ENCODE measurements around the gene NR1H2.
A peak's percentile ranks its signal among the peaks of the same experiment; 100 is the strongest.
"Not testable (repeated sequence)": the region's sequence is repeated elsewhere in the genome, so short reads cannot be mapped to it uniquely, and the experiment has no call there.

NR1H2 gene

DNA sequence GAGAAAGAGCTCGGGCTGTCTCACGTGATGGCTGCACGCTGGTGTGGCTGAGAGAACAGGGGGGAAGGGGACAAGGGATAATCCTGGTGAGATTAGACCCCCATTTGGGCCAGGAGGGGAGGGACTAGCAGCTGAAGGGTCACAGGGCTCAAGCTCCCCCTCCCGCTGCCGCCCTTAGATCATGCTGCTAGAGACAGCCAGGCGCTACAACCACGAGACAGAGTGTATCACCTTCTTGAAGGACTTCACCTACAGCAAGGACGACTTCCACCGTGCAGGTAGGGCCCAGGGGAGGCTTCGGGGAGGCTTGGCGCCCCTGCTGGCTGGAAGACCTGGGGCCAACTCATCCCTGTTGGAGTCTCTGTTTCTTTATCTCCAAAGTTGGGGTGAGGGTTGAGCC lies 3.3 kb downstream of the NR1H2 start:
- DNase-seq = no peak

DNA sequence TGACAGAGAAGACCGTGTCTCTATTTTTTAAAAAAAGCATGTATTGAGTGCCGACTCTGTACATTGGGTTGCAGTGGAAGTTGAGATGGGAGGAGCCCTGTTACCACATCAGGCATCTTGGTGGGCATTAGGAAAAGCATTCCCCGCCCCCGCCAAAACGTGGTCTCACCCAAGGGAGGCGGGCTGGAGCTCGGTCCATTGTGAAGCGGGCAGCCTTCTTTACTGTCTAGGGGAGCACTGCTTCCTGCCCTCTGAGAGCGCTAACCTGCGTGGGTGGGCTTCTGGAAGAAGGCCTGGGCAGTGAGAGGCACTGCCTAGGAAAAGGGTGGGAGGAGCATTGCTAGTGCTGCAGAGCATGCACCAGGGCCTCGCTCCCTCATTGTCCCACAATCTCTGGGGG lies 3.9 kb downstream of the NR1H2 start:
- DNase-seq = no peak

- no peak for DNase-seq
These were observed 4.5 kb downstream of the NR1H2 start for GRCh38 chr19:50380751-50381151.

GRCh38 chr19:50381881-50382729 lies 5.8 kb downstream of the NR1H2 start:
- no peak for DNase-seq

- no peak for DNase-seq
These were observed 7.0 kb downstream of the NR1H2 start for GRCh38 chr19:50383001-50383851.

DNA sequence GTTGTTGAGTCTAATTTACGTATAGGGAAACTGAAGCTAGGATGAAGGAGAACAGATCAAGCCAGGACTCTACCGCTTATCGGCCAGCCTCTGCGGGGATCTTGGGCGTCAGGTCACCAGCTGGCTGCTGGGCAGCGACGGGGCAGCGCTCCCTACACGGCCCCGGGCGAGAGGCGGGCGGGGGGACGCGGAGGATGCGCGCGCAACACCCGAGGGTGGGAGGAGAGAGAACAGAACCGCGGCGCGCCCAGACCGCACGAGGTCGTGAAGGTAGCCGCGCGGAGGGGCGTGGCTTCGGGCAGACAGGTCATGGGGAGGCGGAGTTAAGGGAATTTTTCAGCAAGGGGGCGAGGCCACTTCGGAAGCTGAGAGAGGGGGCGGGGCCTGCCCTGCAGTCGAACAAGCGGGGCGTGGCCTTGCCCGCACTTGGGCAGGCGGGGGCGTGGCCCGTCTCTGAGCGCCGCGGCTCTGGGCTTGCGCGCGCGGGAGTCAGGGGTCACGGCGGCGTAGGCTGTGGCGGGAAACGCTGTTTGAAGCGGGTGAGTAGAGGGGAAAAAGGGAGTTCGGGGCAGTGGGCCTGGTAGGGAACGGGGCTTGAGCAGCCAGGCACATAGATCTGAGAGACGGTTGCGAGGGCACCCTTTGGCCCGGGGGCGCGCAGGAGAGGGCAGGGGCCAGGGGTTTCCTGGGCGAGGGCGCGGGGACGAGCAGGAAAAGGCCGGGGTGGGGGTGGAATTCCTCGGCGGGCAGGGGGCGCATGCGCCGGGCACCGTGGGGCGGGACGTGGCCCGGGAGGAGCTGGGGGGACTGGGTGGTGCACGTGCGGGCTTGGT lies 7.8 kb downstream of the NR1H2 start, which contains the start of gene POLD1:
Gene POLD1, plus strand, starts transcription at position 496 of the 833 bp plus-strand sequence. CDS start 14,505 bp downstream, outside the sequence.
- DNase-seq = peak; percentile 82 to 95

DNA sequence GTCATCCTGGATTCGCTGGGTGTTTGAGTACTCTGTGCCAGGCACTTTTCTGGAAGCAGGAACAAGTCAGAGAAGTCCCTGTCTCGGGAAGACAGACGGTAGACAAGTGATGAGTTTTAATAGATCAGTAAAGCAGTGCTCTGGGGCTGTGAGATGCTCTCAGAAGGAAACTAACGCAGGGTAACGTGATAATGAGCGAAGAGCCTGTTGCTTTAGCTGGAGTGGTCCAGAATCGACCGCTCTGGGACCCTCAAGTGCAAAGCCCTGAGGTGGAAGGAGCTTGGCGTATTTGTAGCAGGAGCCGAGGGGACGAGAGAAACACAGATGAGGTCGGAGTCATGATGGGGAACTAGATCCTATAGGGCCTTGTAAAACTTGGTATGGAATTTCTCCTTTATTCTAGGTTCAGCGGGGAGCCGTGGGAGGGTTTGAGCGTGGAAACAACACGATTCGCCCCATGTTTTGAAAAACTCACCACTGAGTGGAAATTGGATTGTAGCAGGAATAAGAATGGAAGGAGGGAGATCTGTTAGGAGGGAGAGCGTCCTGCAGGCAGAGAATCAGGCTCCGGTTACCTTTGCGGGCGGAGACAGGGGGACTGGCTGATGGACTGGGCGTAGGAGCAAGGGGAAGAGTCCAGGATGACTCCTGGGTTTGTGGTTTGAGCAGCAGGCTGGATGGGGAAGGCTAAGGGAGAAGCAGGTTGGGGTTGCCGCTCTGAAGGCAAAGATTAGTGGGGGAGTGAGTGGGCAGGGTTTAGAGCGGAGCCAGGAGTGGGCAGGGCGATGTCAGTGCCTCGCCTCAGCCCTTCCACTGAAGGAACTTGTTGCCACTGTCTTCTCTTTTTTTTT lies 8.7 kb downstream of the NR1H2 start:
- DNase-seq = no peak

DNA sequence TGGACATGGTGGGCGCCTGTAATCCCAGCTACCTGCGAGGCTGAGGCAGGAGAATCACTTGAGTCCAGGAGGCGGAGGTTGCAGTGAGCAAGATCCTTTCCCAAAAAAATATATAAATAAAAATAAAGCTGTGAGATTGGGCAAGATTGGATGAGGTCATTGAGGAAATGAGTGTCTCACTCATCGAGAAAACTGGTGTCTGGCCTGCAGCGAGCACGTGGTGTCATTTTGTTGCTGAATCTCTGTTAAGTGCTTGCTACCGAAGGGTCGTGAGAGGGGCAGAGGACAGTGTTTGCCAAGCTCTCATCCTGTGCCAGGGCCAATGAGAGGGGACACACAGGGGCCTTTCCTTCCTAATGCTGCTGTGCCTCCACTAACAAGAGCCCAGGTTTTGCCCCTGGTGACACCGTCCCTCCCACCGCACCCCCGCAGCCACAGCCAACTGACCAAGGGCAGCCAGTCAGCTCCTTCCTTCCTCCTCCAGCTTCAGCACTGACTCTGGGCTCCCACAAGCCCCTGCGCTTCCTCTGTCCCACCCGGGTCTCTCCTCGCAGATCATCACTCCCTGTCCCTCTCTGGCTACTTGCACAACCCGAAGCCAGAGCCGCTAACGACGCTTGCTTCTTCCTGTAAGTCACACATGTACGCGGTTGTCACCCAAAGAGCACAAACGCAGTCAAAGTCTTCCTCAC lies 11.1 kb downstream of the NR1H2 start:
- DNase-seq = peak in 1 of 2 donors; percentile 31

DNA sequence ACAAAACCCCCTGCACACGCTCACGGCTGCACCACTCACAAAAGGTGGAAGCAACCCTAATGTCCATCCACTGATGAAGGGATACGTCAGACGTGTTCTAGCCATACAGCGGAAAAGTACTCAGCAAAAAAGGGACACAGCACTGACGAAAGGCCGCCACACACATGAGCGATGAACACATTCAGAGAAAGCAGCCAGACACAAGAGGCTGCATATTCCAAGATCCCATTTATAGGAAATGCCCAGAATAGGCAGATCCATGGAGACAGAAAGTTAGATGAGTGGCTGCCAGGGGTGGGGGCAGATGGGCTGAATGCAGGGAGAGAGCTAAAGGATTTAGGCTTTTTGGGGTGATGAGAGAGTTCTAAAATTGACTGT lies 11.6 kb downstream of the NR1H2 start:
- DNase-seq = no peak

- not testable (repeated sequence) for DNase-seq
These were observed 14.0 kb downstream of the NR1H2 start for GRCh38 chr19:50390295-50390694.

DNA sequence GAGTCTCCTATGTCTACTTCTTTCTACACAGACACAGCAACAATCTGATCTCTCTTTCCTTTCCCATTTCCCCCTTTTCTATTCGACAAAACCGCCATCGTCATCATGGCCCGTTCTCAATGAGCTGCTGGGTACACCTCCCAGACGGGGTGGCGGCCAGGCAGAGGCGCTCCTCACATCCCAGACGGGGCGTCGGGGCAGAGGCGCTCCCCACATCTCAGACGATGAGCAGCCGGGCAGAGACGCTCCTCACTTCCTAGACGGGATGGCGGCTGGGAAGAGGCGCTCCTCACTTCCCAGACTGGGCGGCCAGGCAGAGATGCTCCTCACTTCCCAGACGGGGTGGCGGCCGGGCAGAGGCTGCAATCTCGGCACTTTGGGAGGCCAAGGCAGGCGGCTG lies 14.7 kb downstream of the NR1H2 start:
- not testable (repeated sequence) for DNase-seq

GRCh38 chr19:50392759-50393158 lies 16.5 kb downstream of the NR1H2 start:
- no peak for DNase-seq

- no peak for DNase-seq
These were observed 17.3 kb downstream of the NR1H2 start for GRCh38 chr19:50393589-50393988.

GRCh38 chr19:50394017-50394416 lies 17.8 kb downstream of the NR1H2 start:
- no peak for DNase-seq

DNA sequence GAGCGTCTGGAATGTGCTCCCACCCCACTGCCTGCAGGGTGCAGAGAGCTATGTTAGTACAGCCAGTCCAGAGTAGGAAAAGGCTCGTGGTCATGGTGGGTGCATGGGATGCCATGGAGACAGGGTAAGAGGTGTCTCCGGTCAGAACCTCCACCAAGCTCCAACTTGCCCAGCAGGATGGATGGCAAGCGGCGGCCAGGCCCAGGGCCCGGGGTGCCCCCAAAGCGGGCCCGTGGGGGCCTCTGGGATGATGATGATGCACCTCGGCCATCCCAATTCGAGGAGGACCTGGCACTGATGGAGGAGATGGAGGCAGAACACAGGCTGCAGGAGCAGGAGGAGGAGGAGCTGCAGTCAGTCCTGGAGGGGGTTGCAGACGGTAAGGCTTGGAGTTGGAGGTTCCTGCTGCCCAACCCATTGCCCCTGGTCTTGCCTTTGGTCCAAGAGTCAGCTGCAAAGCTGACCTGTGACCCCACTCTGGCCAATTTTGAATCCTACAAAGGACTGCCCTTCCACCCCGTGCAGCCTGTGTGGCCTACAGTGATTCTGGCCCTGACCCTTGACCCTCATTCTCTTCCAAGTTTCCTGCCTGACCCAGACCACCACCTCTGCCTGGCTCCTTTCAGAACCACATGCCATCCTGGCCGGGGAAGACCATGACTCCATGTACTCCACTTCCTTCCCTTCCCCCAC lies 22.6 kb downstream of the NR1H2 start:
- no peak for DNase-seq

DNA sequence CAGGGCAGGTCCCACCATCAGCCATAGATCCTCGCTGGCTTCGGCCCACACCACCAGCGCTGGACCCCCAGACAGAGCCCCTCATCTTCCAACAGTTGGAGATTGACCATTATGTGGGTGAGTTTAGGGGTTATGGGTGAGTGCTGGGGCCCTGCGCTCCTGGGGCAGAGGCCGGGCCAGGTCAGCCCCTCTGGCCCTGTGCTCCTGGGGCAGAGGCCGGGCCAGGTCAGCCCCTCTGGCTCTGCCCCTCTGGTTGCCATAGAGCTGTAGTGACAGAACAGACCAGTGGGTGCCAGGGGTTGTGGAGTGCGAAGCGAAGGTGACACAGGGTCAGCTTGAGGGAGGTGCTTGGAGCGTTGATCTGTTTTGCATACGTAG lies 23.1 kb downstream of the NR1H2 start:
- no peak for DNase-seq

- DNase-seq = no peak
These were observed 25.6 kb downstream of the NR1H2 start for GRCh38 chr19:50401605-50402450.

DNA sequence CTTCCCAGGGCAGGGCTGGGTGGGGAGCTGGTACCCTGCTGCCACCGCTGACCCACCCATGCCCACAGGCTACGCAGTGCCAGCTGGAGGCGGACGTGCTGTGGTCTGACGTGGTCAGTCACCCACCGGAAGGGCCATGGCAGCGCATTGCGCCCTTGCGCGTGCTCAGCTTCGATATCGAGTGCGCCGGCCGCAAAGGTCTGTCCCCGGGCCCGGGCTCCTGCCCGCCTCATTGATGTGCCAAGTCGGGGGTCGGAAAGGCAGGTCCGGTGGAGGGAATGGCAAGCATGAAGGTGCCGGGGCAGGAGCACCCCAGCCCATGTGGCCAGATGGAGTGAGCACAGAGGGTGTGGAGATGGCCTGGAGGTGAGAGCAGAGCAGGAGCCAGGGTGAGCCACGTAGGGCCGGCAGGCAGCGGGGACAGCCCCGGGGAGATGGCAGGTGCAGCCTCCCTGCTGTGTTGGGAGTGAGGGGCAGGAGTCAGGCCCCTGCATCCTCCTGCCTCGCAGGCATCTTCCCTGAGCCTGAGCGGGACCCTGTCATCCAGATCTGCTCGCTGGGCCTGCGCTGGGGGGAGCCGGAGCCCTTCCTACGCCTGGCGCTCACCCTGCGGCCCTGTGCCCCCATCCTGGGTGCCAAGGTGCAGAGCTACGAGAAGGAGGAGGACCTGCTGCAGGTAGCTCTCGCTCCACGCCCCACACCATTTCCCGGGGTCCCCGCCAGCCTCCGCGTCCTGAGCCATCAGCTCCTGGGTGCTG lies 26.5 kb downstream of the NR1H2 start:
- no peak for DNase-seq
